ENCODE data around the gene FGD5. TPM values are rescaled to one million over a fixed set of nuclear protein-coding genes. Genes with fewer than 3 reads are reported as not detected.

FGD5 gene
- polyA plus RNA-seq, 1 of the 3 experiments (the other 2 are of a cell fraction) = not detected

- Histone ChIP-seq H3K4me2 (no peak overlapping the region), H3K9me3 (no peaks in the 10 kb centered on the region), H3K4me3 (ENCODE audit: low read depth in 2 of 2, low read length in 1 of 2) (no peak overlapping the region), H3K9me2 (no peaks in the 10 kb centered on the region), H3K27me3 (ENCODE audit: insufficient read depth) (no peaks in the 10 kb centered on the region), H3K4me1 (ENCODE audit: control insufficient read depth in 1 of 2, insufficient read depth in 2 of 2, low read depth in 1 of 2, low read length in 1 of 2) (peaks cover 0 to 19% of the 10 kb centered on the region in 2 experiments; a peak in 1 of 4 replicates), H3K79me2 (ENCODE audit: insufficient read depth) (no peaks in the 10 kb centered on the region), H3K9ac (no peak overlapping the region), H4K20me1 (ENCODE audit: insufficient read depth) (no peaks in the 10 kb centered on the region), H3K36me3 (replicated peaks in 1 of 2; ENCODE audit: control insufficient read depth in 1 of 2, insufficient read depth in 2 of 2, low read length in 1 of 2) (no peaks in the 10 kb centered on the region), H3K27ac (ENCODE audit: low read depth in 2 of 2, low read length in 1 of 2) (no peak overlapping the region), H2AFZ (ENCODE audit: low read depth) (no peak overlapping the region), H3F3A (replicated peaks; ENCODE audit: insufficient read depth) (no peaks in the 10 kb centered on the region)
- CTCF ChIA-PET = interaction anchor here (0.8 to 9.1 kb wide), 6 partner anchors 40 to 135 kb away, joined by 3 to 134 read pairs (median 4); no protein-coding TSS in a partner anchor
- TF ChIP-seq RXRA (IDR thresholded peaks at IDR 0.05; ENCODE audit: borderline replicate concordance, low read depth) (no peak), SIN3A (IDR thresholded peaks at IDR 0.05; ENCODE audit: borderline replicate concordance, low read depth, low read length) (no peak), YY1 (IDR thresholded peaks at IDR 0.05; ENCODE audit: low read depth) (no peak), FOXJ3 (CRISPR knock-in tag; IDR thresholded peaks at IDR 0.05) (no peak), PBX3 (IDR thresholded peaks at IDR 0.05) (no peak), RAD21 (IDR thresholded peaks at IDR 0.05; ENCODE audit: low read length) (no peak), POLR2AphosphoS5 (IDR thresholded peaks at IDR 0.05; ENCODE audit: low read depth, low read length) (no peak), RFX5 (IDR thresholded peaks at IDR 0.05; ENCODE audit: low read length) (no peak)
- TF ChIP-seq, protein P1, sequence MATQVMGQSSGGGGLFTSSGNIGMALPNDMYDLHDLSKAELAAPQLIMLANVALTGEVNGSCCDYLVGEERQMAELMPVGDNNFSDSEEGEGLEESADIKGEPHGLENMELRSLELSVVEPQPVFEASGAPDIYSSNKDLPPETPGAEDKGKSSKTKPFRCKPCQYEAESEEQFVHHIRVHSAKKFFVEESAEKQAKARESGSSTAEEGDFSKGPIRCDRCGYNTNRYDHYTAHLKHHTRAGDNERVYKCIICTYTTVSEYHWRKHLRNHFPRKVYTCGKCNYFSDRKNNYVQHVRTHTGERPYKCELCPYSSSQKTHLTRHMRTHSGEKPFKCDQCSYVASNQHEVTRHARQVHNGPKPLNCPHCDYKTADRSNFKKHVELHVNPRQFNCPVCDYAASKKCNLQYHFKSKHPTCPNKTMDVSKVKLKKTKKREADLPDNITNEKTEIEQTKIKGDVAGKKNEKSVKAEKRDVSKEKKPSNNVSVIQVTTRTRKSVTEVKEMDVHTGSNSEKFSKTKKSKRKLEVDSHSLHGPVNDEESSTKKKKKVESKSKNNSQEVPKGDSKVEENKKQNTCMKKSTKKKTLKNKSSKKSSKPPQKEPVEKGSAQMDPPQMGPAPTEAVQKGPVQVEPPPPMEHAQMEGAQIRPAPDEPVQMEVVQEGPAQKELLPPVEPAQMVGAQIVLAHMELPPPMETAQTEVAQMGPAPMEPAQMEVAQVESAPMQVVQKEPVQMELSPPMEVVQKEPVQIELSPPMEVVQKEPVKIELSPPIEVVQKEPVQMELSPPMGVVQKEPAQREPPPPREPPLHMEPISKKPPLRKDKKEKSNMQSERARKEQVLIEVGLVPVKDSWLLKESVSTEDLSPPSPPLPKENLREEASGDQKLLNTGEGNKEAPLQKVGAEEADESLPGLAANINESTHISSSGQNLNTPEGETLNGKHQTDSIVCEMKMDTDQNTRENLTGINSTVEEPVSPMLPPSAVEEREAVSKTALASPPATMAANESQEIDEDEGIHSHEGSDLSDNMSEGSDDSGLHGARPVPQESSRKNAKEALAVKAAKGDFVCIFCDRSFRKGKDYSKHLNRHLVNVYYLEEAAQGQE (IDR thresholded peaks at IDR 0.05; ENCODE audit: low read depth, low read length) = no peak
- POLR2A ChIA-PET = interaction anchor here (0.6 kb wide), 1 partner anchor 106 kb away, joined by 3 read pairs; no protein-coding TSS in a partner anchor
- no peak for DNase-seq
- WGBS (ENCODE audit: low lambda C conversion rate) = 18% methylated on average over 7 of the region's 7 CpGs
Observed at GRCh38 chr3:14787630-14788029, 31.1 kb upstream of the FGD5 start.

DNA sequence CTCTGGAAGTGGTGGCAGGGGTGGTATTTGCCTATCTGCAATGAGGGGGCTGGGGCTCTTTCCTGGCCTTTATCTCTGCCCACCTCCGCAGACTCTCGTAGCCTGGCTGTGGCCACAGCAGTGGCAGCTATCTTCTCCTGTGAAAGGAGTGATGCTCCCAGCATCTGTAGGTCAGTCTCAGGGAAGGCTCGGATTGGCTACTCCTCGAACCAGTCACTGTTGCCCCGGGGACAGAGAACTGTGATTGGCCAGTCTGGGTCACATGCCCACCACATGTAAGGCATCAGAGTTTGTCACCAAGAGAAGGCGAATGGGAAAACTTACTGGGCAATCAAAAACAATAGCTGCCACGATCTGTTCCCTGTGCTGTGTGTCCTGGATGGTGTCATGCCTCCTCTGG is 30.1 kb upstream of the FGD5 start:
- Histone ChIP-seq H3K9me2 (no peaks in the 10 kb centered on the region), H3K27ac (ENCODE audit: low read depth in 2 of 2, low read length in 1 of 2) (no peak overlapping the region), H3K79me2 (ENCODE audit: insufficient read depth) (no peaks in the 10 kb centered on the region), H3K9me3 (no peaks in the 10 kb centered on the region), H3F3A (replicated peaks; ENCODE audit: insufficient read depth) (no peaks in the 10 kb centered on the region), H3K36me3 (replicated peaks in 1 of 2; ENCODE audit: control insufficient read depth in 1 of 2, insufficient read depth in 2 of 2, low read length in 1 of 2) (no peaks in the 10 kb centered on the region), H3K27me3 (ENCODE audit: insufficient read depth) (no peaks in the 10 kb centered on the region), H3K4me1 (ENCODE audit: control insufficient read depth in 1 of 2, insufficient read depth in 2 of 2, low read depth in 1 of 2, low read length in 1 of 2) (peaks cover 0 to 17% of the 10 kb centered on the region in 2 experiments; a peak in 1 of 4 replicates), H3K9ac (no peak overlapping the region), H3K4me2 (no peak overlapping the region), H2AFZ (ENCODE audit: low read depth) (no peak overlapping the region), H4K20me1 (ENCODE audit: insufficient read depth) (no peaks in the 10 kb centered on the region), H3K4me3 (ENCODE audit: low read depth in 2 of 2, low read length in 1 of 2) (no peak overlapping the region)
- DNase-seq = no peak
- ChIA-PET CTCF (interaction anchor here (1.0 to 9.1 kb wide), 6 partner anchors 39 to 280 kb away, joined by 3 to 134 read pairs (median 4); no protein-coding TSS in a partner anchor), POLR2A (no interaction called here)
- TF ChIP-seq MEF2A (IDR thresholded peaks at IDR 0.05; ENCODE audit: borderline replicate concordance, low read depth) = no peak
- peak; percentile 56; the same call in 1 of the 2 replicates for TF ChIP-seq USF1 (IDR thresholded peaks at IDR 0.05; ENCODE audit: borderline replicate concordance, low read depth)
- WGBS (ENCODE audit: low lambda C conversion rate) = 61% methylated on average over 7 of the region's 7 CpGs

Measured in SK-N-SH (cell line).